ENCODE measurements around the gene VEGFA.

Gene VEGFA

GRCh38 chr6:43788301-43788700 is 18.3 kb downstream of the VEGFA start:
- Histone ChIP-seq H3K27ac (no peak overlapping the region), H3K4me3 (no peak overlapping the region)
- no peak for DNase-seq (ENCODE audit: low spot score)
- TF ChIP-seq CTCF (IDR thresholded peaks at IDR 0.05): no peak

GRCh38 chr6:43789447-43789846 is 19.4 kb downstream of the VEGFA start:
- Histone ChIP-seq H3K27ac (peak overlapping the region in 1 of 2 donors; percentile 84), H3K4me3 (no peak overlapping the region)
- no peak for DNase-seq (ENCODE audit: low spot score)
- no peak for TF ChIP-seq CTCF (IDR thresholded peaks at IDR 0.05)

- TF ChIP-seq CTCF (IDR thresholded peaks at IDR 0.05): no peak
- DNase-seq (ENCODE audit: low spot score): no peak
- H3K27ac ChIP-seq: peak overlapping the region in 1 of 2 donors; percentile 84
- H3K4me3 ChIP-seq: no peak overlapping the region
Measured at GRCh38 chr6:43790031-43790430, 20.0 kb downstream of the VEGFA start.

GRCh38 chr6:43791745-43792422 is 21.9 kb downstream of the VEGFA start:
- no peak for TF ChIP-seq CTCF (IDR thresholded peaks at IDR 0.05)
- no peak overlapping the region for H3K27ac ChIP-seq
- DNase-seq (ENCODE audit: low spot score): no peak

GRCh38 chr6:43793154-43793874 is 23.3 kb downstream of the VEGFA start:
- no peak for DNase-seq (ENCODE audit: low spot score)
- no peak for TF ChIP-seq CTCF (IDR thresholded peaks at IDR 0.05)
- no peak overlapping the region for H3K27ac ChIP-seq

More at GRCh38 chr6:43791745-43792422, 21.9 kb downstream of the VEGFA start:
- H3K4me3 ChIP-seq: no peak overlapping the region

GRCh38 chr6:43793875-43794242 is 23.8 kb downstream of the VEGFA start:
- no peak for DNase-seq (ENCODE audit: low spot score)
- no peak overlapping the region for H3K27ac ChIP-seq
- no peak for TF ChIP-seq CTCF (IDR thresholded peaks at IDR 0.05)
- H3K4me3 ChIP-seq: no peak overlapping the region

More at GRCh38 chr6:43793154-43793874, 23.3 kb downstream of the VEGFA start:
- H3K4me3 ChIP-seq: no peak overlapping the region

- Histone ChIP-seq H3K27ac (no peak overlapping the region), H3K4me3 (no peak overlapping the region)
- DNase-seq (ENCODE audit: low spot score): no peak
- no peak for TF ChIP-seq CTCF (IDR thresholded peaks at IDR 0.05)
Measured at GRCh38 chr6:43795421-43795820, 25.4 kb downstream of the VEGFA start.
